OCI-LY7 (cell line): ENCODE results near the gene ARL16.

Experiments used
- EZH2phosphoT487 ChIP-seq: fragments of 200-600 bp; sonication (generic); IDR thresholded peaks from 2 replicates; pipeline ENCODE4 v1.6.1; 2018; ENCODE audit warnings: low read depth, borderline replicate concordance, mild to moderate bottlenecking, mixed run types, antibody characterized with exemption, low read length, moderate library complexity, mixed read lengths
- TF ChIP-seq, protein P1 (sequence below): fragments of 200-600 bp; sonication (generic); conservative IDR thresholded peaks from 2 replicates; pipeline ENCODE4 v1.5.1; 2014; ENCODE audit warnings: mild to moderate bottlenecking, antibody characterized with exemption, low read length, moderate library complexity, mixed read lengths

DNA sequence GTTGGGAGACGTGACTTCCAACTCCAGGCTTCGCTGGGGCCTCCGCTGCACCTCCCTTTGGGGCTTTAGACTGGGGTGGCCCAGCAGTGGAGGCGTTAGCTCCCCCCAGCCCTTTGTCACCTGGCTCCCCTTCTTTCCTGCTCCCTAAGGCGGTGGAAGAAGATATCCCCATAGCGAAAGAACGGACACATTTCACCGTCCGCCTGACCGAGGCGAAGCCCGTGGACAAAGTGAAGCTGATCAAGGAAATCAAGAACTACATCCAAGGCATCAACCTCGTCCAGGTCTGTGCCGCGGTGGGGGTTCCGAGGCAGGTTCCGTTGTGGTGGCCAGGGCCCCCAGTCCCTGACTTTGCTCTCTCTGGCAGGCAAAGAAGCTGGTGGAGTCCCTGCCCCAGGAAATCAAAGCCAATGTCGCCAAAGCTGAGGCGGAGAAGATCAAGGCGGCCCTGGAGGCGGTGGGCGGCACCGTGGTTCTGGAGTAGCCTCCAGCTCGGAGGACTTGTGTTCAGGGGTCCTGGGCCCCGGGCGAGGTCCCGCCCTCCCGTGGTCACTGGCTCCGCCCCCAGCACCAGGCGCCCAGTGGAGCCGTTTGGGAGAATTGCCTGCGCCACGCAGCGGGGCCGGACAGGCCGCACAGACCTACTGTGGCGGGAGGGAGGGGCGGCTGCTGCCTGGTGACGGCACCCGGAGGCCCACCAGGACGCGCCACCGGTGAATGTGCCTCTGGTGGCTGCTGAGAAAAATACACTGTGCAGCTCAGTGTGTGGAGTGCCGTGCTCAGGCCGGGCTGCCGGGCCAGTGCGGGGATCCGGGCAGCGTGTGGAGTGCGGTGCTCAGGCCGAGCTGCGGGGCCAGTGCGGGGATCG is 23.4 kb upstream of the ARL16 start:
- TF ChIP-seq, protein P1, sequence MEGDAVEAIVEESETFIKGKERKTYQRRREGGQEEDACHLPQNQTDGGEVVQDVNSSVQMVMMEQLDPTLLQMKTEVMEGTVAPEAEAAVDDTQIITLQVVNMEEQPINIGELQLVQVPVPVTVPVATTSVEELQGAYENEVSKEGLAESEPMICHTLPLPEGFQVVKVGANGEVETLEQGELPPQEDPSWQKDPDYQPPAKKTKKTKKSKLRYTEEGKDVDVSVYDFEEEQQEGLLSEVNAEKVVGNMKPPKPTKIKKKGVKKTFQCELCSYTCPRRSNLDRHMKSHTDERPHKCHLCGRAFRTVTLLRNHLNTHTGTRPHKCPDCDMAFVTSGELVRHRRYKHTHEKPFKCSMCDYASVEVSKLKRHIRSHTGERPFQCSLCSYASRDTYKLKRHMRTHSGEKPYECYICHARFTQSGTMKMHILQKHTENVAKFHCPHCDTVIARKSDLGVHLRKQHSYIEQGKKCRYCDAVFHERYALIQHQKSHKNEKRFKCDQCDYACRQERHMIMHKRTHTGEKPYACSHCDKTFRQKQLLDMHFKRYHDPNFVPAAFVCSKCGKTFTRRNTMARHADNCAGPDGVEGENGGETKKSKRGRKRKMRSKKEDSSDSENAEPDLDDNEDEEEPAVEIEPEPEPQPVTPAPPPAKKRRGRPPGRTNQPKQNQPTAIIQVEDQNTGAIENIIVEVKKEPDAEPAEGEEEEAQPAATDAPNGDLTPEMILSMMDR: 0 out of 2 replicates have a peak, but pooled peaks have one; percentile 30
- no peak for TF ChIP-seq EZH2phosphoT487
